ENCODE measurements around the gene MSH5. TPM values are rescaled to one million over a fixed set of nuclear protein-coding genes. Genes with fewer than 3 reads are reported as not detected.
"Not testable (repeated sequence)": the region's sequence is repeated elsewhere in the genome, so short reads cannot be mapped to it uniquely, and the experiment has no call there.

MSH5 gene
- total and polyA plus RNA-seq, 9 donors: 5.3 to 20.8 (median 11.2) TPM

DNA sequence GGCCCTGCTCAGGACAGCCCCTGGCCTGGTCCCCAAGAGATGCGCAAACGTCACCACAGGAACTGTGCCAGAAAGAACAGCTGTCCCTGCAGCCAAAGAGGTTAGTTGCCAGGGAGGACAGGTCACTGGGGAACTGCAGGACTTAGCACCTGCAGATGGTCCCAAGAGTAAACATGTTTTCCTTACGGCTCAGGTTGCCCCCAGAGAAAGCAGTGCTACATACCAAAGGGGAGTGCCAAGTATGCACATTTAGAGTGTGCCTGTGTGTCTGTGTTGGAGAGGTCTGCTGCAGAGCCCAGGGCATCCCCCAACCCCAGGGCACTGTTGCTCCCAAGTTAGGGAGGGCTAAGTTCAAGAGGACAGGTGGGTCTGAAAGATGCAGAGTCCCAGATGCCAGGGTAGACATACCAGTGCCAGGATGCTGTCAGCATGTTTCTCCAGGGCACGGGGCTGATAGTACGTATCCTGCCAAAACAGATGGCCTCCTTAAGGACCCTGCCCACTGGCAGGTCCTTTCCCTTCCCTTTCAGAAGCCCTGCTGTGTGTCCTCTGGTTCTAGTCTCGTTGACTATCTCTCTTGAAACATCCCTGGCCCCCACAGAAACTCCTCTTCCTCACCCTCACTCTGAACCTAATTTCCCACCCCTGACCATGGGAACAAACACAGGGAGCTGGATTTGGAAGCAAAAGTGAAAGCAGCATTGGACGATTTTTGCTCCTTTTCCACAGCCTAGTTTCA lies 38.0 kb upstream of the MSH5 start:
- H3K27me3 ChIP-seq (ENCODE audit: control insufficient read depth, insufficient read depth, low read length): no peaks in the 10 kb centered on the region
- H3K9me3 ChIP-seq (replicated peaks; ENCODE audit: control insufficient read depth, low read depth, low read length): no peaks in the 10 kb centered on the region
- 13% methylated on average over 5 of the region's 7 CpGs for WGBS (ENCODE audit: insufficient coverage)
- H3K36me3 ChIP-seq (ENCODE audit: control insufficient read depth, insufficient read depth, low read length): peaks cover 29% of the 10 kb centered on the region
- H3K4me3 ChIP-seq (ENCODE audit: low read length): peak overlapping the region; percentile 59
- H3K27ac ChIP-seq (ENCODE audit: low read length): peak overlapping the region; percentile 96
- H3K4me1 ChIP-seq (ENCODE audit: control insufficient read depth, insufficient read depth, low read length): peaks cover 20% of the 10 kb centered on the region
- DNase-seq: peak; percentile 89

DNA sequence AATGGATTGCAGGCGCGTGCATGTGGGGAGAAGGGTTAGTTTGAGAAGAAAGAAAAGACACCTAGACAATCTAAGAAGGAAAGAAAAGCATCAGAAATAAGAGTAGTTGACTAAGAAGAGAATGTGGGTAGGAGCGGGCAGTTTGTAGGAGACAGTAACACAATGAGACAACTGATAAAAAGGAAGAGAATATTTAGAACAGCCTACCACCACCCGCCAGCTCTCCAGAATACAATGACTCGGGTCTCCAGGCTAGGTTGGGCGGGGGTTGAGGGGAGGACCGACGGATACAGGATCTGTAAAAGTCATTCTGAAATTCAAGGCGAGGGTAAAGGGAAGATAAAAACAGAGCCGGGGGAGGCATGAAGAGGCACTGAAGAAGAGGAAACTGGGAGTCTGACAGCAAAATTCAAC lies 37.4 kb upstream of the MSH5 start:
- H3K27me3 ChIP-seq (ENCODE audit: control insufficient read depth, insufficient read depth, low read length): no peaks in the 10 kb centered on the region
- no peak for DNase-seq
- whole genome bisulfite sequencing (ENCODE audit: insufficient coverage): 0% methylated on average over 6 of the region's 10 CpGs

DNA sequence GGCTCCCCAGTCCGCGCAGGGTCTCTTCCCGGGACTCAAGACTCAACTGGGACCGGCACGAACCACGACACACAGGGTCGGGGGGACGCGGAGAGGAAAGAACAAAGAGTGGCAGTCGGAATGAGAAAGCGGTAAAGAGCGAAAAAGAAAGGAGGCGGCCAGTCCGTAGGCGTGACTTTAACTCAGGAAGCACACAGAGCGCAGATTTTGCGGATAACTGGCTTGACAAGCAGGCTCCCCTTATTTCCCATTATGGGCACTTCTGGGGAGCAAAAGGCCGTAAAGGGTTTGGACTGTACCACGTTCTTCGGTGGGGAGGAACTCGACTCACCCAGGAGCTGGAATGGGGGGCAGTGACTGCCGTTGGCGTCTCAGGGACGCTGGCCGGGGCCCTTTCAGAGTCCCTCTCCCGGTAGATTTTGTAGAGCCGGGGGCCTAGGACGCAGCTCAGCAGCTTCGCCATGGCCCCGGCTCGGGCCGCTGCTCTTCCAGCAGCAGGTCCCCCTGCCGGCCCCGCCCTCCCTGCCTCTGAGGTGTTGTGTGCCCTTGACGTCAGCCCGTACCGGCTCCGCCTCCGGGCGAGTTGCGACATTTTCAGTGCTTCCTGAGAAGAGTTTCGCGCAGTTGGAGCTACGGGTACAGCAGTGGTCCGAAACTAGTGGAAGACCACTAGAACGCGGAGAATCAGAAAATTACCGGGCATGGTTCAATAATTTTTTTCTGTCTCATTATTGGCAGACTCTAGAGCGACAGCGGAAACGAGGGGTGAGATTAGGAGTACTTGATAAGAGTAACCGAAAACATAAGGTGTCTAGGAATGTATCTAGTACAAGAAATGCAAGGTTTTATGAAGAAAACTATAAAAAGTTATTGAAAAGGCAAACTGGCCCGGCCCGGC lies 36.7 kb upstream of the MSH5 start, which contains the start of gene ABHD16A:
ABHD16A (minus strand) TSS at position 506 of the 898 bp plus-strand sequence; CDS start at position 463, 43 bp downstream.
- H3K4me1 ChIP-seq (ENCODE audit: control insufficient read depth, insufficient read depth, low read length): peaks cover 20% of the 10 kb centered on the region
- peak within 1 kb of the TSS; percentile 59 for H3K4me3 ChIP-seq (ENCODE audit: low read length)
- H3K9me3 ChIP-seq (replicated peaks; ENCODE audit: control insufficient read depth, low read depth, low read length): no peaks in the 10 kb centered on the region
- DNase-seq: peak; percentile 100
- H3K27me3 ChIP-seq (ENCODE audit: control insufficient read depth, insufficient read depth, low read length): no peaks in the 10 kb centered on the region
- 2% methylated on average over 51 of the region's 54 CpGs for WGBS (ENCODE audit: insufficient coverage)
- H3K27ac ChIP-seq (ENCODE audit: low read length): peak within 1 kb of the TSS; percentile 96
- H3K36me3 ChIP-seq (ENCODE audit: control insufficient read depth, insufficient read depth, low read length): peaks cover 20% of the 10 kb centered on the region

More for the DNA sequence above, 37.4 kb upstream of the MSH5 start:
- Histone ChIP-seq H3K4me3 (ENCODE audit: low read length) (peak overlapping the region; percentile 59), H3K4me1 (ENCODE audit: control insufficient read depth, insufficient read depth, low read length) (peaks cover 20% of the 10 kb centered on the region), H3K9me3 (replicated peaks; ENCODE audit: control insufficient read depth, low read depth, low read length) (no peaks in the 10 kb centered on the region), H3K36me3 (ENCODE audit: control insufficient read depth, insufficient read depth, low read length) (peaks cover 24% of the 10 kb centered on the region), H3K27ac (ENCODE audit: low read length) (peak overlapping the region; percentile 96)

DNA sequence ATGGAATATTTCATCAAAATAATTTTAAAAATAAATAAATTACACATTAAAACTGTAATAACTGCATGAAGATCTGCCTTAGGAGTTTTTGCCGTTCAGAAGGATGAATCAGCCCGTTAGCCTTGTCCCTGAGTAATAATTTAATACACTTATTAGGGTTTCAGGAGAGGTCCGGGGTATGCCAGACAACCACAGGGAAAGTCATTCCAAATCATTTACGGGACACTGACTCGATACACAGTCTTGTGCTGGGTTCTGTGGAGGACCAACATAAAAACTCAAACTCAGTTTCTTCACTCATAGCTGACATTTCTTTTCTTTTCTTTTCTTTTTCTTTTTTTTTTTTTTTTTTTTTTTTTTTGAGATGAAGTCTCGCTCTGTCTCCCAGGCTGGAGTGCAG lies 33.9 kb upstream of the MSH5 start:
- no CpG with 5 or more reads among the region's 6 CpGs for WGBS (ENCODE audit: insufficient coverage)
- Histone ChIP-seq H3K4me3 (ENCODE audit: low read length) (no peak overlapping the region), H3K27ac (ENCODE audit: low read length) (no peak overlapping the region), H3K4me1 (ENCODE audit: control insufficient read depth, insufficient read depth, low read length) (peaks cover 17% of the 10 kb centered on the region), H3K27me3 (ENCODE audit: control insufficient read depth, insufficient read depth, low read length) (no peaks in the 10 kb centered on the region), H3K36me3 (ENCODE audit: control insufficient read depth, insufficient read depth, low read length) (peaks cover 3% of the 10 kb centered on the region), H3K9me3 (replicated peaks; ENCODE audit: control insufficient read depth, low read depth, low read length) (no peaks in the 10 kb centered on the region)
- no peak for DNase-seq

DNA sequence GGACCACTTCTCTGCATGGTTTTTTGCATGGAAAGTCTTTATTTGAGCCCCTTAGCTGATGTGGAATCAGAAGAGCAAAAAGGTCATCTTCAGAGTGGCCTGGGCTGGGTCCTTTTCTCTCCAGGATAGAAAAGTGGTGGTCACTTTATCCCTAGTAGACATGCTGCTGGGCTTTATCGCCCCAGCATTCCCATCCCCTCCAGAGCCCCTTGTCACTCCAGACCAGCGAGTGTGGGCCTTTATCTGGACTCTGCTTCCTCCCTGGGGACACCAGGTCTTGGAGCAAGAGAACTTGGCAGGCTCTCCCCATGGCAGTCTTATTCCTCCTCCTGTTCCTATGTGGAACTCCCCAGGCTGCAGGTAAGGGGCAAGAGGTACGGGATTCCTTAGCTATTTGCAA lies 33.2 kb upstream of the MSH5 start, which contains the start of gene LY6G6F:
LY6G6F (plus strand) TSS at position 268 of the 400 bp plus-strand sequence; CDS start at position 309, 41 bp downstream.
- 50% methylated on average over 2 of the region's 3 CpGs for WGBS (ENCODE audit: insufficient coverage)
- Histone ChIP-seq H3K36me3 (ENCODE audit: control insufficient read depth, insufficient read depth, low read length) (no peaks in the 10 kb centered on the region), H3K27ac (ENCODE audit: low read length) (no peak within 1 kb of the TSS), H3K27me3 (ENCODE audit: control insufficient read depth, insufficient read depth, low read length) (no peaks in the 10 kb centered on the region), H3K4me3 (ENCODE audit: low read length) (no peak within 1 kb of the TSS), H3K4me1 (ENCODE audit: control insufficient read depth, insufficient read depth, low read length) (peaks cover 11% of the 10 kb centered on the region), H3K9me3 (replicated peaks; ENCODE audit: control insufficient read depth, low read depth, low read length) (no peaks in the 10 kb centered on the region)
- DNase-seq: no peak

DNA sequence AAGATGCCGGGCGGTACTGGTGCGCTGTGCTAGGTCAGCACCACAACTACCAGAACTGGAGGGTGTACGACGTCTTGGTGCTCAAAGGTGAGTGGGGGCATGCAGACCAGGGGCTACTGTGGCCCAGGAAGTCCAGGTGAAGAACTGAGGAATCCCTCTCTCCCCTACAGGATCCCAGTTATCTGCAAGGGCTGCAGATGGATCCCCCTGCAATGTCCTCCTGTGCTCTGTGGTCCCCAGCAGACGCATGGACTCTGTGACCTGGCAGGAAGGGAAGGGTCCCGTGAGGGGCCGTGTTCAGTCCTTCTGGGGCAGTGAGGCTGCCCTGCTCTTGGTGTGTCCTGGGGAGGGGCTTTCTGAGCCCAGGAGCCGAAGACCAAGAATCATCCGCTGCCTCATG lies 32.1 kb upstream of the MSH5 start:
- H3K36me3 ChIP-seq (ENCODE audit: control insufficient read depth, insufficient read depth, low read length): no peaks in the 10 kb centered on the region
- DNase-seq: no peak
- 81% methylated on average over 5 of the region's 10 CpGs for WGBS (ENCODE audit: insufficient coverage)
- H3K9me3 ChIP-seq (replicated peaks; ENCODE audit: control insufficient read depth, low read depth, low read length): no peaks in the 10 kb centered on the region
- no peak overlapping the region for H3K4me3 ChIP-seq (ENCODE audit: low read length)
- H3K27ac ChIP-seq (ENCODE audit: low read length): no peak overlapping the region
- H3K27me3 ChIP-seq (ENCODE audit: control insufficient read depth, insufficient read depth, low read length): no peaks in the 10 kb centered on the region
- H3K4me1 ChIP-seq (ENCODE audit: control insufficient read depth, insufficient read depth, low read length): peaks cover 5% of the 10 kb centered on the region

DNA sequence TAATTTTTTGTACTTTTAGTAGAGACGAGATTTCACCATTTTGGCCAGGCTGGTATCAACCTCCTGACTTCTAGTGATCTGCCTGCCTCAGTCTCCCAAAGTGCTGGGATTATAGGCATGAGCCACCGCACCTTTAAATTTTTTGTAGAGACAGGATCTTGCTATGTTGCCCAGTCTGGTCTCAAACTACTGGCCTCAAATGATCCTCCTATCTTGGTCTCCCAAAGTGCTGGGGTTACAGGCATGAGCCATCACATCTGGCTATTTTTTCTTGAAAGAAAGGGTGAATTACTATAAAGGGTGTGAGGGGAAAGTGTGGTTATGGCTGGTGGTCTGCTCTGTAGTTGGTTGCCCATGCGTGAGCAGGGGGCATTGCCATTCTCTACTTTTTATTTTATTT lies 31.6 kb upstream of the MSH5 start:
- H3K36me3 ChIP-seq (ENCODE audit: control insufficient read depth, insufficient read depth, low read length): no peaks in the 10 kb centered on the region
- WGBS (ENCODE audit: insufficient coverage): 94% methylated on average over 2 of the region's 3 CpGs
- H3K4me1 ChIP-seq (ENCODE audit: control insufficient read depth, insufficient read depth, low read length): peaks cover 5% of the 10 kb centered on the region
- H3K27ac ChIP-seq (ENCODE audit: low read length): no peak overlapping the region
- H3K27me3 ChIP-seq (ENCODE audit: control insufficient read depth, insufficient read depth, low read length): no peaks in the 10 kb centered on the region
- H3K4me3 ChIP-seq (ENCODE audit: low read length): no peak overlapping the region
- no peaks in the 10 kb centered on the region for H3K9me3 ChIP-seq (replicated peaks; ENCODE audit: control insufficient read depth, low read depth, low read length)
- no peak for DNase-seq

DNA sequence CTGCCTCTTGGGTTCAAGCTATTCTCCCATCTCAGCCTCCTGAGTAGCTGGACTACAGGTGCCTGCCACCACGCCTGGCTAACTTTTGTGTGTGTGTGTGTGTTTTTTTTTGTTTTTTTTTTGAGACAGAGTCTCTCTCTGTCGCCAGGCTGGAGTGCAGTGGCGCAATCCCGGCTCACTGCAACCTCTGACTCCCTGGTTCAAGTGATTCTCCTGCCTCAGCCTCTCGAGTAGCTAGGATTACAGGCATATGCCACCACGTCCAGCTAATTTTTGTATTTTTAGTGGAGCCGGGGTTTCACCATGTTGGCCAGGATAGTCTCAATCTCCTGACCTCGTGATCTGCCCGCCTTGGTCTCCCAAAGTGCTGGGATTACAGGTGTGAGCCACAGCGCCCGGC lies 30.6 kb upstream of the MSH5 start:
- DNase-seq; H3K27ac ChIP-seq (ENCODE audit: low read length); H3K9me3 ChIP-seq (replicated peaks; ENCODE audit: control insufficient read depth, low read depth, low read length); H3K27me3 ChIP-seq (ENCODE audit: control insufficient read depth, insufficient read depth, low read length); H3K4me3 ChIP-seq (ENCODE audit: low read length); H3K4me1 ChIP-seq (ENCODE audit: control insufficient read depth, insufficient read depth, low read length); H3K36me3 ChIP-seq (ENCODE audit: control insufficient read depth, insufficient read depth, low read length): not testable (repeated sequence)
- WGBS (ENCODE audit: insufficient coverage): 84% methylated on average over 8 of the region's 11 CpGs

DNA sequence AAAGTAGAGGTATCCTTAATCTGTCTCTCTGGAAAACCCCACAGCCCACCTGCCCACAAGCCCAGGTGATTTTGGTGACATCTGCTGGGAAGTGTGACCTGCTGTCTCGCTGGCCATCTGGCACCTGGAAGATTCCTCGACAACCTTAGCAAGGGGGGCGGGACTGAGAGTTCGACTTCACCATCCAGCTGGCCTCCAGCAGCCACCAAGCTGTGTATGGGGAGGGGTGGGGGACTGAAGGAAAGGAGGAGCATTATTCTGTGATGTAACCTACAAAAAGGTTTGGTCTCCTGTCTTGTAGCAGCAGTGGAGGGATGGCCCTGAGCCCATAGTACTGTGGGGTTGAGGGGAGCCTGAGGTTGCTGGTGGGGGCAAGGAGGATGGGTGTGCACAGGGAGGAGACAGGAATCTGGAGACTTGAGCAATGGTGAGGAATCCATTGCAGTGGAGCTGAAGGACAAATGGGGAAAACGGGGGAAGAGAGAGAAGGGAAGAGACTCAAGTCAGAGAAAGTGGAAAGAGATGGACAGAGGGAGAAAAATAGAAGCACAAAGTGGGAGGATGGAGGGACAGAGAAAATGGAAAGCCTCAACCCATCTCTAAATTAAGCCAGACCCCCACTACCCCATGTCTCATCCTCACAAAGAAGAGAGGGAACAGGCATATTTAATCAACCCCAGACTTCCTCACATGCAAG lies 29.1 kb upstream of the MSH5 start:
- 59% methylated on average over 3 of the region's 5 CpGs for WGBS (ENCODE audit: insufficient coverage)
- no peak for DNase-seq
- Histone ChIP-seq H3K27me3 (ENCODE audit: control insufficient read depth, insufficient read depth, low read length) (no peaks in the 10 kb centered on the region), H3K9me3 (replicated peaks; ENCODE audit: control insufficient read depth, low read depth, low read length) (no peaks in the 10 kb centered on the region), H3K4me3 (ENCODE audit: low read length) (no peak overlapping the region), H3K36me3 (ENCODE audit: control insufficient read depth, insufficient read depth, low read length) (no peaks in the 10 kb centered on the region), H3K4me1 (ENCODE audit: control insufficient read depth, insufficient read depth, low read length) (peaks cover 18% of the 10 kb centered on the region), H3K27ac (ENCODE audit: low read length) (no peak overlapping the region)

DNA sequence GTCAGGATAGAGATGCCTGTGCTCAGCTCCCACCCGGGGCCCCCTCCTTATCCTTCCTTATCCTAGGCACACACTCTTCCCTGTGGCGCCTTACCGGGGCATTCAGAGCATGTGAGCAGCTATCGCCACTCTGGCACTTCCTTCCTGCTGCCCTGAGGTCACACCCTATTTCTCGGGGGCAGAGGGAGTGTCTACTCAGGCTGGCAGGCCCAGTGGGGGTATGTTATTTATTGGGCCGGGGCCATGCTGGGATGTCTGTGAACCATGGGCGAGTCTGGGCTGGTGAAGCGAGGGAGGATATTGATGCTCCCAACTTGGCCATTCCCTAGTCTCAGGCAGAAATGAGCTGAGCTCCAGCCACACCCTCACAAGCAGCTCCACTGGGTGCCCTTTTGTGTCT lies 28.6 kb upstream of the MSH5 start:
- H3K27me3 ChIP-seq (ENCODE audit: control insufficient read depth, insufficient read depth, low read length): no peaks in the 10 kb centered on the region
- no peak overlapping the region for H3K27ac ChIP-seq (ENCODE audit: low read length)
- H3K36me3 ChIP-seq (ENCODE audit: control insufficient read depth, insufficient read depth, low read length): no peaks in the 10 kb centered on the region
- no peak for DNase-seq
- H3K9me3 ChIP-seq (replicated peaks; ENCODE audit: control insufficient read depth, low read depth, low read length): no peaks in the 10 kb centered on the region
- no peak overlapping the region for H3K4me3 ChIP-seq (ENCODE audit: low read length)
- no CpG with 5 or more reads among the region's 8 CpGs for WGBS (ENCODE audit: insufficient coverage)
- peaks cover 18% of the 10 kb centered on the region for H3K4me1 ChIP-seq (ENCODE audit: control insufficient read depth, insufficient read depth, low read length)

Measured in muscle of leg (tissue), 11 donors.